ENCODE data around the gene TRIM47. TPM values are rescaled to one million over a fixed set of nuclear protein-coding genes. Genes with fewer than 3 reads are reported as not detected.

The TRIM47 gene
- total RNA-seq, 4 donors from 2014 or later, result 10.3 to 23.0 (median 20.8) TPM

DNA sequence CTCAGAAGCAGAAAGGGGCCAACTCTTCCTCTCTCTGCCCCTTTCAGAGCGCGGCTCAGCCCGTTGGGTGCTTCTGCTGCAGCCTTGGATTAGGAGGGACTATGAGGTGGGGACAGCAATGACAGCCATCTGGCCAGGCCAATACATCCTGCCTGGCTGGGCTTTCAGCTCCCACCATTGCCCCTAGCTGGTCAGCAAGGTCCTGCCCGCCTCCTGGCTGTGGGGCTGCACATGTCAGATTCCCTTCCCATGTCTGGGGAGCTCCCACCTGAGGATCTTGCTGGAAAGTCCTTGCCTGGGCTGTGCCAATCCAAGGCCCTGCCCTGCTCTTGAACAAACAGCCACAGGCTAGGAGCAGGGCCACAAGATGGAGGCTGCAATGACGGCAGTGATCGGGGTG is 10.1 kb upstream of the TRIM47 start:
- TF ChIP-seq, protein P1, sequence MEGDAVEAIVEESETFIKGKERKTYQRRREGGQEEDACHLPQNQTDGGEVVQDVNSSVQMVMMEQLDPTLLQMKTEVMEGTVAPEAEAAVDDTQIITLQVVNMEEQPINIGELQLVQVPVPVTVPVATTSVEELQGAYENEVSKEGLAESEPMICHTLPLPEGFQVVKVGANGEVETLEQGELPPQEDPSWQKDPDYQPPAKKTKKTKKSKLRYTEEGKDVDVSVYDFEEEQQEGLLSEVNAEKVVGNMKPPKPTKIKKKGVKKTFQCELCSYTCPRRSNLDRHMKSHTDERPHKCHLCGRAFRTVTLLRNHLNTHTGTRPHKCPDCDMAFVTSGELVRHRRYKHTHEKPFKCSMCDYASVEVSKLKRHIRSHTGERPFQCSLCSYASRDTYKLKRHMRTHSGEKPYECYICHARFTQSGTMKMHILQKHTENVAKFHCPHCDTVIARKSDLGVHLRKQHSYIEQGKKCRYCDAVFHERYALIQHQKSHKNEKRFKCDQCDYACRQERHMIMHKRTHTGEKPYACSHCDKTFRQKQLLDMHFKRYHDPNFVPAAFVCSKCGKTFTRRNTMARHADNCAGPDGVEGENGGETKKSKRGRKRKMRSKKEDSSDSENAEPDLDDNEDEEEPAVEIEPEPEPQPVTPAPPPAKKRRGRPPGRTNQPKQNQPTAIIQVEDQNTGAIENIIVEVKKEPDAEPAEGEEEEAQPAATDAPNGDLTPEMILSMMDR (IDR thresholded peaks at IDR 0.05; ENCODE audit: low read depth), result no peak

GRCh38 chr17:75885431-75885830 is 7.0 kb upstream of the TRIM47 start:
- TF ChIP-seq, protein P1 (IDR thresholded peaks at IDR 0.05; ENCODE audit: low read depth), result no peak

DNA sequence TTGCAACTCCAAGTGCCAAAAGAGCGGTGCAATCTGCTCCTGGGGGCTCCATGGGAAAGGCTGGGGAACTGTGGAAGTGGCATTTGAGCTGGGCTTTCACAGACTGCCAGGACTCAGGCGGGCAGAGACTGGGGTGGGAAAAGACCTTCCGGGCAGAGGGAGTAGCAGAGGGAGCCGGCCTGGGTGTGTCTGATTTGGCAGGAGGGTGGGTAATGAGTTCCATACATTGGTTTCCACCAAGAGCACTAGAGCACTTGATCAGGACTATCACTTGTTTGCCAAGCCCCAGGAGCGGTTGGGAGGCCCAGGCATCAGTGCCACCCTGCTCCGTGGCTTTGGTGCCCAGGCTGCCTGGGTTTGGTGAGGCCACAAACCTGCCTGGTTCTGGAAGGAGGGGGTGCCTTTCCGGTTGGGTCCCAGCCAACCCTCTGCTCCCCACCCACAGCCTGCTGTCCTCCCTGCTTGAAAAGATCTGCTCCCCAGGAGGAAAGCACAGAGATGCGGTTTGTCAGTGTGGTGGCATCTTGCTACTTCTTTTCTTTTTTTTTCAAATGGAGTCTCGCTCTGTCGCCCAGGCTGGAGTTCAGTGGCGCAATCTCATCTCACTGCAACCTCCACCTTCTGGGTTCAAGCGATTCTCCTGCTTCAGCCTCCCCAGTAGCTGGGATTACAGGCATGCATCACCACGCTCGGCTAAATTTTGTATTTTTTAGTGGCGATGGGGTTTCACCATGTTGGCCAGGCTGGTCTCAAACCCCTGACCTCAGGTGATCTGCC is 3.5 kb upstream of the TRIM47 start:
- TF ChIP-seq, protein P1 (IDR thresholded peaks at IDR 0.05; ENCODE audit: low read depth), result no peak

GRCh38 chr17:75880266-75880665 is 1.9 kb upstream of the TRIM47 start:
- TF ChIP-seq, protein P1 (IDR thresholded peaks at IDR 0.05; ENCODE audit: low read depth), result no peak

- TF ChIP-seq, protein P1 (IDR thresholded peaks at IDR 0.05; ENCODE audit: low read depth), result no peak
Observed at GRCh38 chr17:75877752-75878173, 618 bp downstream of the TRIM47 start.

DNA sequence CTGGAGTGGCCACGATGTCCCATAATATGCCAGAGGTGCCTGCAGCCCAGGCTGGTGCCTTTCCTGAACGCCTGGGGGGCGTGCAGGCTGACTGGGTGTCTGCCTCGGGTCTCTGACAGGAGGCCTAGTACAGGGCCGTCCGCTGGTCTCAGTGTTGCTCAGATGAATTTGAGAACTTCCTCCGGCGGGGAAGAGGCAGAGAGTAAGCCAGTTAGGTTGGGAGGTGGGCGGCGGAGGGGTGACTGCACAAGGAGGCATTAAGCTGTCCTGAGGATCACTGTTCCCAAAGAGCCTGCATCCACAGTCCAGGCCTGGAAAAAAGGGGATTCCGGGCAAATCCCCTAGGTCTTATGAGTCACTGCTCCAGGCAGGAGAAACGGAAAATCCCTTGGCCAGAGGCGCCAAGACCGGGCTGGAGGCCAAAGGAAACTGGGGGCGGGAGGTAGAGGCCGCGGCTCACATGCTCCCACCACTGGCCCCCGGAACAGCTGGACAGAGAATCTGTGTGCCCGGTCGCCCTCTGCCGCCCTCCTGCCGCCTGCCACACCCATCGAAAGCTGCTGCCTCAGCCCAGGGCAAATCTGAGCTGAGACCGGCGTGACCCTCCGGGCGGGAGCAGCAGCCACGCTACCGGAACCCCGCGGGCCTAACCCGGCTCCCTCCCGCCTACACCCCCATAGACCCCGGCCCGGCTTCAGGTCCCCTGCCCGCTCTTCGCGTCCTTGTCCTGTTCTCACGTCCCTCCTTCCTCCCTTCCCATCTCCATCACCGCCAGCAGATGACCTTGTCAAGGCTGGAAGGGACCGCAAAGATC is 1.2 kb downstream of the TRIM47 start:
- TF ChIP-seq, protein P1 (IDR thresholded peaks at IDR 0.05; ENCODE audit: low read depth), result no peak

All from subcutaneous adipose tissue (tissue), 4 donors.